SK-N-SH (cell line): ENCODE results near the gene MAOA.
"Not testable (repeated sequence)": the region's sequence is repeated elsewhere in the genome, so short reads cannot be mapped to it uniquely, and the experiment has no call there.

Experiments used
- CTCF ChIP-seq: fragments of 200-600 bp; sonication (generic); IDR thresholded peaks from 2 replicates; pipeline ENCODE4 v1.6.1; 2017; ENCODE audit warnings: antibody characterized with exemption, mild to moderate bottlenecking, moderate library complexity
- PBX3 ChIP-seq: IDR thresholded peaks from 2 replicates; pipeline ENCODE4; 2012
- SIN3A ChIP-seq: IDR thresholded peaks from 2 replicates; pipeline ENCODE4 v1.6.1; 2012; ENCODE audit warnings: low read depth, mild to moderate bottlenecking, low read length, moderate library complexity, borderline replicate concordance
- TAF1 ChIP-seq: IDR thresholded peaks from 2 replicates; pipeline ENCODE4 v1.6.1; 2012; ENCODE audit warnings: low read depth, mild to moderate bottlenecking, low read length, moderate library complexity, borderline replicate concordance

- TF ChIP-seq CTCF, PBX3, TAF1, SIN3A: not testable (repeated sequence)
Observed at GRCh38 chrX:43619861-43620260, 36.2 kb upstream of the MAOA start.
